NT2/D1 (cell line): ENCODE results near the gene SEMA4B.
"Not testable (repeated sequence)": the region's sequence is repeated elsewhere in the genome, so short reads cannot be mapped to it uniquely, and the experiment has no call there.

Experiments
- DNase-seq: peaks from one replicate; pipeline ENCODE4 v3.0.0-alpha.2; 2011; ENCODE audit warnings: low read depth, low spot score
- H3K27me3 ChIP-seq: 2 replicates; pipeline ENCODE4 v1.6.0; 2011; ENCODE audit warnings: mild to moderate bottlenecking; ENCODE audit not compliant: insufficient read length, insufficient read depth
- H3K36me3 ChIP-seq: 2 replicates; pipeline ENCODE4 v1.6.1; 2011; ENCODE audit warnings: mild to moderate bottlenecking, low read length, mixed read lengths; ENCODE audit not compliant: insufficient read depth, insufficient read length
- H3K4me1 ChIP-seq: 2 replicates; pipeline ENCODE4 v1.5.1; 2011; ENCODE audit not compliant: insufficient read depth, insufficient read length
- H3K4me3 ChIP-seq: 2 replicates; pipeline ENCODE4 v1.5.1; 2011; ENCODE audit warnings: low read depth; ENCODE audit not compliant: insufficient read length
- H3K9ac ChIP-seq: 2 replicates; pipeline ENCODE4 v1.6.0; 2011; ENCODE audit warnings: low read depth; ENCODE audit not compliant: insufficient read length
- H3K9me3 ChIP-seq: 2 replicates; pipeline ENCODE4 v1.5.1; 2011; ENCODE audit warnings: mild to moderate bottlenecking, low read length; ENCODE audit not compliant: insufficient read depth
- SUZ12 ChIP-seq: IDR thresholded peaks from 2 replicates; pipeline ENCODE4 v1.6.1; 2011; ENCODE audit not compliant: insufficient read length, insufficient read depth; ENCODE audit errors: extremely low read depth
- YY1 ChIP-seq: IDR thresholded peaks from 2 replicates; pipeline ENCODE4 v1.6.1; 2011; ENCODE audit not compliant: insufficient read length, insufficient read depth
- ZNF274 ChIP-seq: IDR thresholded peaks from 2 replicates; pipeline ENCODE4 v1.6.1; 2011; ENCODE audit warnings: mild to moderate bottlenecking, low read depth, low read length

Gene SEMA4B

DNA sequence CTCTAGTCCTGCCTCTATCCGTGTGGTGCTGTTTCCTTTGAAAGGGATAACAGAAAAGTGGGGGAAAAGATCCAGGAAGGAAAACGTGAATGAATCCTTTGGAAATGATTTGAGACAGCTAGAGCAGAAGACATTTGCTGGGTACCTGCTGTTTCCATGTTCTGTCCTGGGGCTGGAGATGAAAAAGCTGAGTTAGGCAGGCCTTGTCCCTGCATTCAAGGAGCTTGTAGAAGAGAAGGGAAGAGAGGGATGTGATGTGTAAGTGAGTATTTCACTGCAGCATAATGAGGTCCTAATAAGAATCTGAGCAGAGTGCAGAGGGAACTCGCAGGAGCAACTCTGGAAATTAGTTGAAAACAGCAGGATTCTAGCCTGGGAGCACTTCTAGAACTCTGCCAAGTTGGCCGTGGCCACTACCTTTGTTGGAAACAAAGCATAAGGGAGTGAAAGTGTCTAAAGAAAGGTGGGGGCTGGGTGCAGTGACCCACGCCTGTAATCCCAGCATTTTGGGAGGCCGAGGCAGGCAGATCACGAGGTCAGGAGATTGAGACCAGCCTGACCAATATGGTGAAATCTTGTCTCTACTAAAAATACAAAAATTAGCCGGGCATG lies 13.8 kb upstream of the SEMA4B start:
- no peaks in the 10 kb centered on the region for H3K36me3 ChIP-seq
- H3K4me1 ChIP-seq = peaks cover 21% of the 10 kb centered on the region
- TF ChIP-seq YY1 (no peak), SUZ12 (no peak), ZNF274 (no peak)
- H3K27me3 ChIP-seq = no peaks in the 10 kb centered on the region
- H3K4me3 ChIP-seq = no peak overlapping the region
- no peaks in the 10 kb centered on the region for H3K9me3 ChIP-seq
- no peak for DNase-seq
- H3K9ac ChIP-seq = no peak overlapping the region

DNA sequence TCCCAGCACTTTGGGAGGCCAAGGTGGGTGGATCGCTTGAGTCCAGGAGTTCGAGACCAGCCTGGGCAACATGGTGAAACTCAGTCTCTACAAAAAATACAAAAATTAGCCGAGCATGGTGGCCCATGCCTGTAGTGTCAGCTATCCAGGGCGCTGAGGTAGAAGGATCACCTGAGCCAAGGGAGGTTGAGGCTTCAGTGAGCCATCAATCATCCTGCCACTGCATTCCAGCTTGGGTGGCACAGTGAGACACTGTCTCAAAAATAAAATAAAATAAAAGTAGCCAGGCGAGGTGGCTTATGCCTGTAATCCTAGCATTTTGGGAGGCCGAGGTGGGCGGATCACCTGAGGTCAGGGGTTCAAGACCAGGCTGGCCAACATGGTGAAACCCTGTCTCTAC lies 13.1 kb upstream of the SEMA4B start:
- H3K9ac ChIP-seq, DNase-seq, H3K27me3 ChIP-seq, H3K9me3 ChIP-seq, H3K36me3 ChIP-seq, H3K4me3 ChIP-seq: not testable (repeated sequence)
- H3K4me1 ChIP-seq = peaks cover 21% of the 10 kb centered on the region

GRCh38 chr15:90188914-90189748 lies 12.0 kb upstream of the SEMA4B start:
- Histone ChIP-seq H3K27me3 (no peaks in the 10 kb centered on the region), H3K9ac (no peak overlapping the region), H3K4me1 (peaks cover 19% of the 10 kb centered on the region), H3K4me3 (no peak overlapping the region), H3K36me3 (no peaks in the 10 kb centered on the region), H3K9me3 (no peaks in the 10 kb centered on the region)
- TF ChIP-seq YY1 (no peak), SUZ12 (no peak), ZNF274 (no peak)
- DNase-seq = no peak

DNA sequence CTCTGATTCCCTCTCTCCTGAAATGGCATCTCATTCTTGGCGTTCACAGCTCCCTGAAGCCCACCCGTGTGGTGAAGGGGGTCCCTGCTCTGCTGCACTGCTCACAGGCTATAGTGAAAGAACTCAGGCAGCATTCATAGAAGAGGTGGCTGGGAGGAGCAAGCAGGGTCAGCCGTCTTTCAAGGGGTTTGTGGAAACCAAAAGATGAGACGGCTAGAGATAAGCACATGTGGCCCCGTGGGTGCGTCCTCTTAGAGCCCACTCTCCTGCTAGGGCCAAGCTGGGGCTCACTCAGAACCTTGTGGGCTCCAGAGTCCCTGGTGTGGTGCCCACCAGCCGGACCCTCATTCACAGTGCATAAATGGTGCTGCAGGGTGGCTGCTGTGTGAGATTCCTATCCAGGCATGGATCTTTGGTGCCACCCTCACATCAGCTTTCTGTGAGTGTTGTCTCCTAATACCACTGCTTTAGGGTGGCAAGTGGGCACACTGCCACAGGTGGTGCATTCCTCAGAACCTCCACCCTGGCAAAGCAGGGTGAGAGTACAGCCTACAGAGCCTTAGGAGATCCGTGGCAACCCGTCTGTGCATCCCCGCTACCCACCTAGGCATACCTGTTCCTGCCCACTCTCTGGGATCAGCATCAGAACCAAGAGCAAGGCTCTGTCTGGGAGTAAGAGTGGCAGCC lies 11.2 kb upstream of the SEMA4B start:
- no peak for TF ChIP-seq SUZ12
- TF ChIP-seq ZNF274 = no peak
- no peak for TF ChIP-seq YY1
- H3K27me3 ChIP-seq = no peaks in the 10 kb centered on the region
- H3K4me3 ChIP-seq = no peak overlapping the region
- DNase-seq = no peak
- H3K9me3 ChIP-seq = no peaks in the 10 kb centered on the region
- H3K9ac ChIP-seq = peak overlapping the region; percentile 36
- no peaks in the 10 kb centered on the region for H3K36me3 ChIP-seq
- peaks cover 19% of the 10 kb centered on the region for H3K4me1 ChIP-seq

- Histone ChIP-seq H3K36me3 (no peaks in the 10 kb centered on the region), H3K9me3 (no peaks in the 10 kb centered on the region), H3K9ac (peak overlapping the region; percentile 13), H3K4me1 (peaks cover 16% of the 10 kb centered on the region), H3K4me3 (no peak overlapping the region), H3K27me3 (no peaks in the 10 kb centered on the region)
- TF ChIP-seq ZNF274 (no peak), YY1 (no peak), SUZ12 (no peak)
- no peak for DNase-seq
Observed at GRCh38 chr15:90190606-90191343, 10.4 kb upstream of the SEMA4B start.

- H3K9ac ChIP-seq = no peak overlapping the region
- no peak for TF ChIP-seq ZNF274
- TF ChIP-seq YY1 = no peak
- no peak for TF ChIP-seq SUZ12
- no peaks in the 10 kb centered on the region for H3K27me3 ChIP-seq
- DNase-seq = no peak
- no peaks in the 10 kb centered on the region for H3K36me3 ChIP-seq
- H3K4me1 ChIP-seq = peaks cover 12% of the 10 kb centered on the region
- H3K4me3 ChIP-seq = no peak overlapping the region
- H3K9me3 ChIP-seq = no peaks in the 10 kb centered on the region
Observed at GRCh38 chr15:90191344-90191687, 9.8 kb upstream of the SEMA4B start.

DNA sequence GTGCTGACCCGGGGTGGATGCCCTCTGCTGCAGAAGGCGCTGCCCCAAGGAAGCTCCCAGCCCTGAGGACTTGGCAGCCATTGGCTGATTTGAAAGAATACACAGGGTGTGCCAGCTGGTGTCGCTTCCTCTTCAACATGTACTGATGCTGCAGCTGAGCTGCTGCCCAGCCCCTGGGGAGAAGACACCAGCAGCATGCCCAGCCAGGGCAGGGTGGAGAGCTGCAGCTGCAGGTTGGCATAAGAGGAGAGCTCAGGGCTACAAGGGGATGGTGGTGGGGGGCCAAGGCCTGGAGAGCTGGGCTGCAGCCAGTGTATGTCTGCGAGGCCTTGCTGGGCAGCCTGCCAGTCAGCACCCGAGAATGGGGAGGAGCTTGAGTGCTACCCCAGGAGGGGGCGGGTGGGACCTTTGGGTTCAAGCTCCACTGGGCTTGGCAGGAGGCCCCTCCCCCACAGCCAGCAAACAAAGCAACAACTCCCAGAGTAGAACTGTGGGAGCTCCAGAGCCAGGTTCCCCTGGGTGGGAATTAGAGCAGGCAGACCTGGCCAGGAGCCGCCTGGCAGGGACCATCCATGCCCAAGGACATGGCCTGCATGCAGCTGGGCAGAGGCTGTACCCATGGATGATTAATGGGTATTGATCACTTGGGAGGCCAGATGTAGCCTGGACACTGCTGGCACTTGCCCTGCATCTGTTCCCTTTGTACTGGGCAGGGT lies 9.2 kb upstream of the SEMA4B start:
- no peak overlapping the region for H3K4me3 ChIP-seq
- no peaks in the 10 kb centered on the region for H3K27me3 ChIP-seq
- no peak for DNase-seq
- peaks cover 12% of the 10 kb centered on the region for H3K4me1 ChIP-seq
- no peaks in the 10 kb centered on the region for H3K9me3 ChIP-seq
- no peak for TF ChIP-seq ZNF274
- TF ChIP-seq YY1 = no peak
- TF ChIP-seq SUZ12 = no peak
- peak overlapping the region; percentile 21 for H3K9ac ChIP-seq
- H3K36me3 ChIP-seq = no peaks in the 10 kb centered on the region
